ENCODE results near the gene C17orf78. TPM values are rescaled to one million over a fixed set of nuclear protein-coding genes. Genes with fewer than 3 reads are reported as not detected.

Gene C17orf78
- total RNA-seq, 4 donors from 2014 or later, result not detected

DNA sequence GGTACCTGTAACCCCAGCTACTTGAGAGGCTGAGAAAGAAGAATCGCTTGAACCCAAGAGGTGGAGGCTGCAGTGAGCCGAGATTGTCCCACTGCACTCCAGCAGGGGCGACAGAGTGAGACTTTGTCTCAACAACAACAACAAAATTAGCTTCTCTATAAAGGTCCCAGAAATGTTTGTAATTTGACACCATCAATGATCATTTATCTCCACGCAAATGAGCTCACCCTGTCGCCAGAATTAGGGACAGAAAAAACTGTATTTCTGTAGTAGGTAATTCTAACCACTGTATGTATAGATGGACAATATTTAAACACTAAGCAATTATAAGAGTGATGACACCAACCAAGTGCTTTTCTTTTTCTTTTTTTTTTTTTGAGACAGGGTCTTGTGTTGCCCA lies 10.7 kb downstream of the C17orf78 start:
- H3K27me3 ChIP-seq, result no peaks in the 10 kb centered on the region
- H3K36me3 ChIP-seq, result peaks cover 0 to 3% of the 10 kb centered on the region in 2 donors
- TF ChIP-seq POLR2A (IDR thresholded peaks at IDR 0.05) (no peak), POLR2AphosphoS5 (IDR thresholded peaks at IDR 0.05) (no peak), EP300 (IDR thresholded peaks at IDR 0.05) (no peak)
- TF ChIP-seq, protein P1, sequence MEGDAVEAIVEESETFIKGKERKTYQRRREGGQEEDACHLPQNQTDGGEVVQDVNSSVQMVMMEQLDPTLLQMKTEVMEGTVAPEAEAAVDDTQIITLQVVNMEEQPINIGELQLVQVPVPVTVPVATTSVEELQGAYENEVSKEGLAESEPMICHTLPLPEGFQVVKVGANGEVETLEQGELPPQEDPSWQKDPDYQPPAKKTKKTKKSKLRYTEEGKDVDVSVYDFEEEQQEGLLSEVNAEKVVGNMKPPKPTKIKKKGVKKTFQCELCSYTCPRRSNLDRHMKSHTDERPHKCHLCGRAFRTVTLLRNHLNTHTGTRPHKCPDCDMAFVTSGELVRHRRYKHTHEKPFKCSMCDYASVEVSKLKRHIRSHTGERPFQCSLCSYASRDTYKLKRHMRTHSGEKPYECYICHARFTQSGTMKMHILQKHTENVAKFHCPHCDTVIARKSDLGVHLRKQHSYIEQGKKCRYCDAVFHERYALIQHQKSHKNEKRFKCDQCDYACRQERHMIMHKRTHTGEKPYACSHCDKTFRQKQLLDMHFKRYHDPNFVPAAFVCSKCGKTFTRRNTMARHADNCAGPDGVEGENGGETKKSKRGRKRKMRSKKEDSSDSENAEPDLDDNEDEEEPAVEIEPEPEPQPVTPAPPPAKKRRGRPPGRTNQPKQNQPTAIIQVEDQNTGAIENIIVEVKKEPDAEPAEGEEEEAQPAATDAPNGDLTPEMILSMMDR (IDR thresholded peaks at IDR 0.05), result no peak
- 88 to 90% methylated on average over 2 to 4 of the region's 5 CpGs for WGBS, 2 donors (ENCODE audit: low coverage in 1 of 2)
- no peak overlapping the region for H3K4me3 ChIP-seq
- no peaks in the 10 kb centered on the region for H3K9me3 ChIP-seq
- no peak overlapping the region for H3K27ac ChIP-seq
- no peak for ATAC-seq
- no peaks in the 10 kb centered on the region for H3K4me1 ChIP-seq

DNA sequence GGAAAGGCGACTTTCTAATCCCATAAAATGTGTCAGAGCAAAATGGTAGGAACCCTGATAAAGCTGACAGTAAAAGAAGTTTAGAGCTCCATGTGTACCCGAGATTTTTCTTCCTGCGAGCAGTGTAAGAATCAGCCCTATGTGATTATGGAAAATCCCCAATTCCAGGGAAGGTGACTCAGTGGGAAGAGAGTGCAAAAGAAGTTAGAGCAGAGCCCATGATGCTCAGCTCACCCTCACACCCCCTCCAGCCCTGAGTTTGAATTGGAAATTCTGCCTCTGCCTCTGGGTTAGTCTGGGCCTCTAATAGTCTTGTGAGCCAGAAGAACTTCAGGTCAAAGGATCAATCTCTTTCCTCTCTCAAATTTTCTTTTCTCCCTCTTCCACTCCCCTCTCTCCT lies 12.5 kb downstream of the C17orf78 start:
- Histone ChIP-seq H3K36me3 (no peaks in the 10 kb centered on the region), H3K4me1 (no peaks in the 10 kb centered on the region), H3K4me3 (no peak overlapping the region), H3K27me3 (no peaks in the 10 kb centered on the region), H3K27ac (no peak overlapping the region), H3K9me3 (no peaks in the 10 kb centered on the region)
- WGBS, 2 donors (ENCODE audit: low coverage in 1 of 2), result 0 to 52% methylated on average over 2 to 3 of the region's 3 CpGs
- no peak for ATAC-seq
- TF ChIP-seq POLR2AphosphoS5 (IDR thresholded peaks at IDR 0.05), result no peak
- TF ChIP-seq EP300 (IDR thresholded peaks at IDR 0.05), result no peak
- TF ChIP-seq POLR2A (IDR thresholded peaks at IDR 0.05), result no peak
- TF ChIP-seq, protein P1 (IDR thresholded peaks at IDR 0.05), result no peak

GRCh38 chr17:37389160-37389559 lies 13.4 kb downstream of the C17orf78 start:
- TF ChIP-seq POLR2AphosphoS5 (IDR thresholded peaks at IDR 0.05), result no peak
- TF ChIP-seq, protein P1 (IDR thresholded peaks at IDR 0.05), result no peak
- TF ChIP-seq POLR2A (IDR thresholded peaks at IDR 0.05), result no peak
- no peak for TF ChIP-seq EP300 (IDR thresholded peaks at IDR 0.05)
- Histone ChIP-seq H3K27ac (no peak overlapping the region), H3K9me3 (no peaks in the 10 kb centered on the region), H3K4me3 (no peak overlapping the region), H3K36me3 (no peaks in the 10 kb centered on the region), H3K27me3 (no peaks in the 10 kb centered on the region), H3K4me1 (no peaks in the 10 kb centered on the region)
- ATAC-seq, result no peak
- 100% methylated on average over 1 to 2 of the region's 4 CpGs for WGBS, 2 donors (ENCODE audit: low coverage in 1 of 2)

GRCh38 chr17:37391146-37391545 lies 15.4 kb downstream of the C17orf78 start:
- no peak for ATAC-seq
- H3K27ac ChIP-seq, result no peak overlapping the region
- 95% methylated on average over 4 to 6 of the region's 6 CpGs for WGBS, 2 donors (ENCODE audit: low coverage in 1 of 2)
- H3K4me3 ChIP-seq, result no peak overlapping the region
- TF ChIP-seq POLR2AphosphoS5 (IDR thresholded peaks at IDR 0.05) (no peak), POLR2A (IDR thresholded peaks at IDR 0.05) (no peak)
- H3K36me3 ChIP-seq, result no peaks in the 10 kb centered on the region
- no peaks in the 10 kb centered on the region for H3K9me3 ChIP-seq
- H3K27me3 ChIP-seq, result no peaks in the 10 kb centered on the region
- no peaks in the 10 kb centered on the region for H3K4me1 ChIP-seq

- H3K9me3 ChIP-seq, result no peaks in the 10 kb centered on the region
- no peaks in the 10 kb centered on the region for H3K4me1 ChIP-seq
- peak; percentile 72 for ATAC-seq
- H3K27me3 ChIP-seq, result no peaks in the 10 kb centered on the region
- H3K4me3 ChIP-seq, result no peak overlapping the region
- WGBS, 2 donors (ENCODE audit: low coverage in 1 of 2), result 35% methylated on average over 2 of the region's 3 CpGs; no CpG with 5 or more reads in 1 of the 2 donors
- no peak overlapping the region for H3K27ac ChIP-seq
- H3K36me3 ChIP-seq, result no peaks in the 10 kb centered on the region
- TF ChIP-seq, protein P1 (IDR thresholded peaks at IDR 0.05), result no peak
- TF ChIP-seq POLR2AphosphoS5 (IDR thresholded peaks at IDR 0.05), result no peak
- no peak for TF ChIP-seq EP300 (IDR thresholded peaks at IDR 0.05)
- no peak for TF ChIP-seq POLR2A (IDR thresholded peaks at IDR 0.05)
Observed at GRCh38 chr17:37392024-37392590, 16.3 kb downstream of the C17orf78 start.
